ENCODE measurements around the gene GUCD1. TPM values are rescaled to one million over a fixed set of nuclear protein-coding genes. Genes with fewer than 3 reads are reported as not detected.

Gene GUCD1
- total RNA-seq, 2 donors from 2014 or later: 188 to 207 TPM

DNA sequence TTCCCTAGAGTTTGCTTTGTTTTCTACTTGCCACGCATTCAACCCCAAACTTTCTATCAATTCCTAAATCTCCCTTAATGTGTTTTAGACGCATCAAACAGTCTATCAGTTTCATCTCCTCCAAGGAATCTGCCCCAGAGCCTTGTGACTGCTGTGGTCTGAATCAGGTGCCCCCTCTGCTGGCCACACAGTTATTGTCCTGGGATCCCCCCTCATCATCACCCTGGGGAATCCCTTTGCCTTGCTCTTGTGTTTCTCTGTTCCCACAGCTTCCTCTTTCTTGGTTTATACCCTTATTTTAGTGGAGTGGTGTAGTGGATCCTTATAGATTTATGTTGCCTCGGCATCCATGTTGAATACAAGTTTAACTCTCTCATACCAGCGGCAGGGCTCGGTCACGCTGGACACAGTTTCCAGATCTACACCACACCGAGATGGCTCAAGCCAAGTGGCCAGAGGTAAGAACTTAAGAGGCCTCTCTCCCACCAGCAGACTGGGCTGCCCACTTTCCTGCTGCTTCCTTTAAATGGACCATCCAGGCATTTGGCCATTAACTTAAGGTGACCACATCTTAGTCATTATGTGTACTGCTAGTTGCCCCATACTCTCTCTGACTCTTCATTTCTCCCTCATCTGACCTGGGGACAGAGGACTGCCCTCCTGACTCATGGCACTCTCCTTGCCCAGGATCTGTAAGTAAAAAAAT lies 51.6 kb downstream of the GUCD1 start:
- no peaks in the 10 kb centered on the region for H3K9me3 ChIP-seq
- intact Hi-C loops (cut with DNase I): loop anchor here (5.0 kb wide), 1 partner anchor 81 kb away; no protein-coding TSS in a partner anchor
- no peak overlapping the region for H3K4me3 ChIP-seq
- no peak overlapping the region for H3K9ac ChIP-seq (ENCODE audit: low read depth in 2 of 2, low read length in 2 of 2)
- peak; percentile 52 for DNase-seq
- H3K36me3 ChIP-seq: no peaks in the 10 kb centered on the region
- TF ChIP-seq, protein P1, sequence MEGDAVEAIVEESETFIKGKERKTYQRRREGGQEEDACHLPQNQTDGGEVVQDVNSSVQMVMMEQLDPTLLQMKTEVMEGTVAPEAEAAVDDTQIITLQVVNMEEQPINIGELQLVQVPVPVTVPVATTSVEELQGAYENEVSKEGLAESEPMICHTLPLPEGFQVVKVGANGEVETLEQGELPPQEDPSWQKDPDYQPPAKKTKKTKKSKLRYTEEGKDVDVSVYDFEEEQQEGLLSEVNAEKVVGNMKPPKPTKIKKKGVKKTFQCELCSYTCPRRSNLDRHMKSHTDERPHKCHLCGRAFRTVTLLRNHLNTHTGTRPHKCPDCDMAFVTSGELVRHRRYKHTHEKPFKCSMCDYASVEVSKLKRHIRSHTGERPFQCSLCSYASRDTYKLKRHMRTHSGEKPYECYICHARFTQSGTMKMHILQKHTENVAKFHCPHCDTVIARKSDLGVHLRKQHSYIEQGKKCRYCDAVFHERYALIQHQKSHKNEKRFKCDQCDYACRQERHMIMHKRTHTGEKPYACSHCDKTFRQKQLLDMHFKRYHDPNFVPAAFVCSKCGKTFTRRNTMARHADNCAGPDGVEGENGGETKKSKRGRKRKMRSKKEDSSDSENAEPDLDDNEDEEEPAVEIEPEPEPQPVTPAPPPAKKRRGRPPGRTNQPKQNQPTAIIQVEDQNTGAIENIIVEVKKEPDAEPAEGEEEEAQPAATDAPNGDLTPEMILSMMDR (IDR thresholded peaks at IDR 0.05): peak; percentile 40
- no peaks in the 10 kb centered on the region for H3K4me1 ChIP-seq
- no peak overlapping the region for H3K27ac ChIP-seq
- H3K27me3 ChIP-seq: no peaks in the 10 kb centered on the region

- Histone ChIP-seq H3K9ac (ENCODE audit: low read depth in 2 of 2, low read length in 2 of 2) (no peak overlapping the region), H3K27me3 (no peaks in the 10 kb centered on the region), H3K27ac (no peak overlapping the region), H3K4me3 (no peak overlapping the region), H3K4me1 (no peaks in the 10 kb centered on the region), H3K36me3 (no peaks in the 10 kb centered on the region), H3K9me3 (no peaks in the 10 kb centered on the region)
- DNase-seq: no peak
- TF ChIP-seq, protein P1 (IDR thresholded peaks at IDR 0.05): no peak
- intact Hi-C loops (cut with DNase I): loop anchor here (5.0 kb wide), 1 partner anchor 80 kb away; no protein-coding TSS in a partner anchor
These were observed 52.4 kb downstream of the GUCD1 start for GRCh38 chr22:24502541-24502940.

GRCh38 chr22:24502034-24502433 lies 52.9 kb downstream of the GUCD1 start:
- Histone ChIP-seq H3K27ac (no peak overlapping the region), H3K27me3 (no peaks in the 10 kb centered on the region), H3K4me1 (no peaks in the 10 kb centered on the region), H3K36me3 (no peaks in the 10 kb centered on the region), H3K4me3 (no peak overlapping the region), H3K9ac (ENCODE audit: low read depth in 2 of 2, low read length in 2 of 2) (no peak overlapping the region), H3K9me3 (no peaks in the 10 kb centered on the region)
- intact Hi-C loops (cut with DNase I): loop anchor here (5.0 kb wide), 1 partner anchor 80 kb away; no protein-coding TSS in a partner anchor
- TF ChIP-seq, protein P1 (IDR thresholded peaks at IDR 0.05): no peak
- DNase-seq: no peak

DNA sequence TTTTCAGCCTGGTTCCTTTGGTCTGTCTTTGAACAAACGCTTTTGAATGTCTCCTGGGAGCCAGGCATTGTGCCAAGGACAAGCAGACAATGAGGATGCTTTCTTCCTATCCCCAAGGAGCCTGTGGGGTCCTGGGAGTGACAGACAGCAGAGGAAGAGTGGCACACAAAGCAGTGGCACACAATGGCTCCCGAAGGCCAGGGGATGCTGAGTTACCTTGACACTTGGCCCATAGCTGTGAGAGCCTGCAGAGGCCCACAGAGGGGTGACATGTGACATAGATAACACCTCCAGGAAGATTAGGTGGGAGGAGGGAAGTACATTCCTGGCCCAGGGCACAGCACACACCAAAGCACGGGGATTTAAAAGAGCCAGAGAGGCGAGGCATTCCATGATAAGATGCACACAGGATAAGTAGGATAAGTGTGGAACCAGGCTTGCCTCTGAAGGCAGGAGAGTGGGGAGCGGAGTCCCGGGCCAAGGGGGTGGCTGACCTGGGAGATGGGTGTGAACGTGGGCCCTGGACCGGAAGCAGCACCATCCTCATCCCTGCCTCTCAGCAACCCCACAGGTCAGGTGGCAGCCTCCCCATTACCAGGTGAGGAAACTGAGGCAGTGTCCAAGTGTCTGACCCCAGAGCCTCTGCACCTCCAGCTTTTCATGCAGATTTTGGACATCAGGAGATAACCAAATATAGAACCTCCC lies 53.5 kb downstream of the GUCD1 start:
- intact Hi-C loops (cut with DNase I): loop anchor here (5.0 kb wide), 1 partner anchor 79 kb away; no protein-coding TSS in a partner anchor
- no peak for DNase-seq

DNA sequence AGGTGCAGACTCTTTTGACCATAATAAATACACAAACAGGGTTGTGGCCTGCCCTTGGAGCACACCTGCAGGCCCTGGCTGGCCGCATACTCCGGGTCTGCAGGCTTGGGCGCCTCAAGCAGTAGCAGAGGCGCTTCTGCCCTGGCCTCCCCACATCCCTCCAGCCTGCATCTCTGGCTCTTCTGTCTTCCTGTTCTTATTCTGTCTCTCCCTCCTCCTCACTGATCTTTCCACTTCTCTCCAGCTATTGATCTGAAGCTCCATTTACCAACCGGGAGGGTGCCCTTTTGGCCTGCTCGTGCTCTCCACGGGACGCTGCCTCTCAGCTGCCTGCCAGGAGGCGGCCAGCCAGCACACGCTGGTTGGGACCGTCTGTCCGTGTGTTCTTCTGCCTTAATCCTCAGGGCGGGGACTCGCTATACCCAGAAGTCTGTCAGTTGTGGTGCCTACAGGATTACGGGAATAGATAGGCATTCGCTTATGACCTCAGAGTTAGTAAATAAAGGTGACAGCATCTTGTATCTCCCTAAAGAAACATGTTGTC lies 54.6 kb downstream of the GUCD1 start:
- intact Hi-C loops (cut with DNase I): loop anchor here (5.0 kb wide), 1 partner anchor 78 kb away; no protein-coding TSS in a partner anchor
- H3K9ac ChIP-seq (ENCODE audit: low read depth in 2 of 2, low read length in 2 of 2): no peak overlapping the region
- H3K4me1 ChIP-seq: no peaks in the 10 kb centered on the region
- no peak overlapping the region for H3K4me3 ChIP-seq
- no peak for DNase-seq
- H3K36me3 ChIP-seq: no peaks in the 10 kb centered on the region
- TF ChIP-seq, protein P1 (IDR thresholded peaks at IDR 0.05): no peak
- no peaks in the 10 kb centered on the region for H3K9me3 ChIP-seq
- peaks cover 2% of the 10 kb centered on the region for H3K27me3 ChIP-seq
- H3K27ac ChIP-seq: no peak overlapping the region

More for the DNA sequence above, 53.5 kb downstream of the GUCD1 start:
- Histone ChIP-seq H3K9me3 (no peaks in the 10 kb centered on the region), H3K27me3 (no peaks in the 10 kb centered on the region), H3K4me1 (no peaks in the 10 kb centered on the region), H3K4me3 (no peak overlapping the region), H3K9ac (ENCODE audit: low read depth in 2 of 2, low read length in 2 of 2) (no peak overlapping the region), H3K27ac (no peak overlapping the region), H3K36me3 (no peaks in the 10 kb centered on the region)
- TF ChIP-seq, protein P1 (IDR thresholded peaks at IDR 0.05): no peak

All from colonic mucosa (tissue), 4 donors.